ENCODE data around the gene CHD5.

GRCh38 chr1:6080469-6080868, 99.7 kb downstream of the CHD5 start:
- TF ChIP-seq EP300 (conservative IDR thresholded peaks at IDR 0.05; ENCODE audit: poor library complexity, severe bottlenecking) = no peak
- no peak for TF ChIP-seq SMC3 (conservative IDR thresholded peaks at IDR 0.05; ENCODE audit: poor library complexity)
- TF ChIP-seq CTCF (IDR thresholded peaks at IDR 0.05; ENCODE audit: poor library complexity, severe bottlenecking) = no peak
- TF ChIP-seq POLR2AphosphoS5 (IDR thresholded peaks at IDR 0.05) = no peak

All from neural cell (in vitro differentiated cells).